HepG2 (cell line): ENCODE data around the gene LAMTOR2.
"Not testable (repeated sequence)": the region's sequence is repeated elsewhere in the genome, so short reads cannot be mapped to it uniquely, and the experiment has no call there.

Experiments used
- ZBTB20 ChIP-seq: sonication (generic); formaldehyde crosslinking; IDR thresholded peaks from 2 replicates; pipeline ENCODE4 v1.8.1; 2023; ENCODE audit warnings: missing genetic modification reagents, low read depth, mild to moderate bottlenecking, borderline replicate concordance
- ZFP1 ChIP-seq: IDR thresholded peaks from 2 replicates; pipeline ENCODE4 v1.6.1; 2016
- TF ChIP-seq, protein P1 (sequence below): IDR thresholded peaks from 2 replicates; pipeline ENCODE4 v1.6.1; 2016; ENCODE audit warnings: control low read depth

DNA sequence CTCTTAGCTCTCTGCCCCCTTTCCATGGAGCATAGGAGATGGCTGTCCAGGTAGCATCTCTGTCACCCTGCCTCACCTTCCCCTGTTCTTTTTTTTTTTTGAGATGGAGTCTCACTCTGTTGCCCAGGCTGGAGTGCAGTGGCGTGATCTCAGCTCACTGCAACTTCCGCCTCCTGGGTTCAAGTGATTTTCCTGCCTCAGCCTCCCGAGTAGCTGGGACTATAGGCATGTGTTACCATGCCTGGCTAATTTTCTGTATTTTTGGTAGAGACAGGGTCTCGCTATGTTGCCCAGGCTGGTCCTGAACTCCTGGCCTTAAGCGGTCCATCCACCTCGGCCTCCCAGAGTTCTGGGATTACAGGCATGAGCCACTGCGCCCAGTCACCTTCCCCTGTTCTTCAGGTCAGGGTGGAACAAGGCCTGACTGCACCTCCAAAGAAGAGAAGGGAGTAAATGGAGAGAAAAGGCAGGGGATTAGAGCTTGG lies 16.8 kb downstream of the LAMTOR2 start:
- TF ChIP-seq, protein P1, sequence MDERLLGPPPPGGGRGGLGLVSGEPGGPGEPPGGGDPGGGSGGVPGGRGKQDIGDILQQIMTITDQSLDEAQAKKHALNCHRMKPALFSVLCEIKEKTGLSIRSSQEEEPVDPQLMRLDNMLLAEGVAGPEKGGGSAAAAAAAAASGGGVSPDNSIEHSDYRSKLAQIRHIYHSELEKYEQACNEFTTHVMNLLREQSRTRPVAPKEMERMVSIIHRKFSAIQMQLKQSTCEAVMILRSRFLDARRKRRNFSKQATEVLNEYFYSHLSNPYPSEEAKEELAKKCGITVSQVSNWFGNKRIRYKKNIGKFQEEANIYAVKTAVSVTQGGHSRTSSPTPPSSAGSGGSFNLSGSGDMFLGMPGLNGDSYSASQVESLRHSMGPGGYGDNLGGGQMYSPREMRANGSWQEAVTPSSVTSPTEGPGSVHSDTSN (CRISPR knock-in tag): not testable (repeated sequence)
- not testable (repeated sequence) for TF ChIP-seq ZFP1, ZBTB20 (CRISPR knock-in tag)
